CD14-positive monocyte (primary cell): Measurements from ENCODE around the gene MPPED1. TPM values are rescaled to one million over a fixed set of nuclear protein-coding genes. Genes with fewer than 3 reads are reported as not detected.

Experiments used
- DNase-seq, 3 donors: peaks; one replicate each; pipeline ENCODE4 v3.0.0-alpha.2; 2011 to 2022
- H2AFZ ChIP-seq: 2 replicates; pipeline ENCODE4 v1.6.0; 2012; ENCODE audit warnings: mild to moderate bottlenecking, low read depth, low read length, inconsistent platforms; ENCODE audit not compliant: insufficient read depth, poor library complexity, severe bottlenecking
- H3K27ac ChIP-seq, 2 donors: 1 replicate in 1 of 2; 2 replicates in 1 of 2; pipeline ENCODE4 v1.5.1; 2012 to 2013; ENCODE audit warnings: low read length in 2 of 2, control low read depth in 1 of 2, inconsistent platforms in 1 of 2, low read depth in 1 of 2, mild to moderate bottlenecking in 1 of 2
- H3K27me3 ChIP-seq, 2 donors: one replicate each; pipeline versions ENCODE4 v1.6.0 to v1.6.1; 2011 to 2013; ENCODE audit warnings: low read length in 2 of 2; ENCODE audit not compliant: control insufficient read depth in 2 of 2, insufficient read depth in 2 of 2
- H3K36me3 ChIP-seq, 2 donors: replicated peaks in 1 of 2; 1 replicate in 1 of 2; 2 replicates in 1 of 2; pipeline versions ENCODE4 v1.5.1 to v1.6.1; 2012 to 2013; ENCODE audit warnings: low read length in 2 of 2, control low read depth in 1 of 2, inconsistent platforms in 1 of 2, mild to moderate bottlenecking in 1 of 2; ENCODE audit not compliant: insufficient read depth in 2 of 2, control insufficient read depth in 1 of 2
- H3K4me1 ChIP-seq, 2 donors: 1 replicate in 1 of 2; 2 replicates in 1 of 2; pipeline versions ENCODE4 v1.5.1 to v1.6.1; 2012 to 2013; ENCODE audit warnings: low read length in 2 of 2, control low read depth in 1 of 2, inconsistent platforms in 1 of 2, mild to moderate bottlenecking in 1 of 2, moderate library complexity in 1 of 2; ENCODE audit not compliant: insufficient read depth in 2 of 2, control insufficient read depth in 1 of 2
- H3K4me2 ChIP-seq: replicated peaks from 2 replicates; pipeline ENCODE3; 2012; ENCODE audit warnings: low read length, moderate library complexity, mild to moderate bottlenecking; ENCODE audit not compliant: poor library complexity, severe bottlenecking; ENCODE audit errors: extremely low read depth
- H3K4me3 ChIP-seq, 3 experiments: fragments of 200-600 bp in 1 of 3; sonication (generic) in 1 of 3; replicated peaks in 1 of 3; 1 replicate in 2 of 3; 2 replicates in 1 of 3; pipeline ENCODE4 v1.5.1; 2011 to 2013; ENCODE audit warnings: low read length in 3 of 3, mild to moderate bottlenecking in 3 of 3, control low read depth in 2 of 3, low read depth in 2 of 3, inconsistent platforms in 1 of 3, moderate library complexity in 1 of 3
- H3K79me2 ChIP-seq: 2 replicates; pipeline ENCODE4 v1.6.0; 2012; ENCODE audit warnings: mild to moderate bottlenecking, control low read depth, inconsistent platforms, low read length, moderate library complexity; ENCODE audit not compliant: insufficient read depth
- H3K9ac ChIP-seq: 2 replicates; pipeline ENCODE4 v1.6.0; 2017; ENCODE audit warnings: low read length, mild to moderate bottlenecking; ENCODE audit not compliant: insufficient read depth, poor library complexity, severe bottlenecking
- H3K9me3 ChIP-seq, 2 donors: replicated peaks in 1 of 2; 1 replicate in 1 of 2; 2 replicates in 1 of 2; pipeline versions ENCODE4 v1.5.1 to v1.6.1; 2012 to 2013; ENCODE audit warnings: low read length in 2 of 2, control low read depth in 1 of 2; ENCODE audit not compliant: control insufficient read depth in 1 of 2, insufficient read depth in 1 of 2
- H4K20me1 ChIP-seq: 2 replicates; pipeline ENCODE4 v1.6.0; 2012; ENCODE audit warnings: mild to moderate bottlenecking, low read length, control low read depth, moderate library complexity; ENCODE audit not compliant: insufficient read depth
- H3K27ac Mint-ChIP-seq, 7 donors: one replicate each; pipeline ENCODE4 v1.8.0; 2020; ENCODE audit warnings: mild to moderate bottlenecking in 7 of 7, mixed read lengths in 7 of 7, moderate library complexity in 6 of 7, inconsistent platforms in 2 of 7
- H3K27me3 Mint-ChIP-seq, 3 donors: one replicate each; pipeline ENCODE4 v1.8.0; 2021 to 2022; ENCODE audit warnings: low read depth in 3 of 3, mild to moderate bottlenecking in 3 of 3, mixed read lengths in 3 of 3, moderate library complexity in 3 of 3, inconsistent platforms in 1 of 3
- H3K36me3 Mint-ChIP-seq, 2 donors: one replicate each; pipeline ENCODE4 v1.8.0; 2020; ENCODE audit warnings: mixed read lengths in 2 of 2, inconsistent platforms in 1 of 2, mild to moderate bottlenecking in 1 of 2
- H3K4me1 Mint-ChIP-seq: one replicate; pipeline ENCODE4 v1.8.0; 2020; ENCODE audit warnings: mild to moderate bottlenecking, mixed read lengths
- H3K4me3 Mint-ChIP-seq, 2 donors: one replicate each; pipeline ENCODE4 v1.8.0; 2020; ENCODE audit warnings: mild to moderate bottlenecking in 2 of 2, mixed read lengths in 2 of 2, moderate library complexity in 1 of 2
- H3K9me3 Mint-ChIP-seq, 7 donors: one replicate each; pipeline ENCODE4 v1.8.0; 2020 to 2022; ENCODE audit warnings: mixed read lengths in 7 of 7, mild to moderate bottlenecking in 6 of 7, moderate library complexity in 6 of 7, inconsistent platforms in 2 of 7
- CTCF ChIP-seq: fragments of 200-600 bp; IDR thresholded peaks from one replicate; pipeline ENCODE4 v1.8.0; 2022; ENCODE audit warnings: antibody characterized with exemption, mild to moderate bottlenecking
- WGBS: methylation state at CpG from one replicate; pipeline ENCODE4 v1.1.5; 2013; ENCODE audit warnings: missing lambda C conversion rate; ENCODE audit not compliant: insufficient coverage; 5-methylcytosine and 5-hydroxymethylcytosine counted together
- intact Hi-C, 2 donors: fragments of 100-400 bp; cut with micrococcal nuclease; formaldehyde crosslinking; loops; one replicate each; pipeline versions ENCODE4 v1.15.0 to v1.15.1; 2023
- polyA plus RNA-seq, 3 donors: library from polyadenylated mRNA; depleted of rRNA in 1 of 3; unstranded in 2 of 3; stranded (reverse) in 1 of 3; fragments of 300-500 nt in 2 of 3; fragments of >200 nt in 1 of 3; fragmentation: Illumina TruSeq in 2 of 3; gene quantifications; 1 replicate in 2 of 3; 2 replicates in 1 of 3; pipeline ENCODE4 v1.2.3, GENCODE V29; 2012 to 2021

Gene MPPED1
- polyA plus RNA-seq, 3 donors: not detected

GRCh38 chr22:43541462-43542407 is 129.9 kb downstream of the MPPED1 start:
- Mint-ChIP-seq H3K9me3 (no peaks in the 10 kb centered on the region), H3K4me3 (no peak overlapping the region), H3K4me1 (no peaks in the 10 kb centered on the region), H3K27ac (no peak overlapping the region), H3K36me3 (no peaks in the 10 kb centered on the region), H3K27me3 (peaks cover 2 to 9% (median 7%) of the 10 kb centered on the region in 3 donors)
- H3K9me3 ChIP-seq: no peaks in the 10 kb centered on the region
- H3K4me3 ChIP-seq: no peak overlapping the region
- intact Hi-C loops: no loop called here
- H3K36me3 ChIP-seq: no peaks in the 10 kb centered on the region
- TF ChIP-seq CTCF: no peak
- 94% methylated on average over 7 of the region's 18 CpGs for WGBS
- H2AFZ ChIP-seq: no peak overlapping the region
- no peaks in the 10 kb centered on the region for H3K4me1 ChIP-seq
- H3K79me2 ChIP-seq: no peaks in the 10 kb centered on the region
- H3K9ac ChIP-seq: no peak overlapping the region
- no peaks in the 10 kb centered on the region for H4K20me1 ChIP-seq
- H3K27ac ChIP-seq: no peak overlapping the region
- no peaks in the 10 kb centered on the region for H3K27me3 ChIP-seq
- H3K4me2 ChIP-seq: no peak overlapping the region
- DNase-seq: no peak

GRCh38 chr22:43542681-43543521 is 131.1 kb downstream of the MPPED1 start:
- Mint-ChIP-seq H3K4me3 (no peak overlapping the region), H3K36me3 (no peaks in the 10 kb centered on the region), H3K4me1 (no peaks in the 10 kb centered on the region), H3K27me3 (peaks cover 4 to 11% (median 7%) of the 10 kb centered on the region in 3 donors), H3K9me3 (no peaks in the 10 kb centered on the region), H3K27ac (no peak overlapping the region)
- WGBS: 91% methylated on average over 15 of the region's 23 CpGs
- DNase-seq: no peak
- TF ChIP-seq CTCF: no peak
- Histone ChIP-seq H2AFZ (no peak overlapping the region), H3K36me3 (no peaks in the 10 kb centered on the region), H3K79me2 (no peaks in the 10 kb centered on the region), H3K9me3 (no peaks in the 10 kb centered on the region), H3K9ac (no peak overlapping the region), H3K4me2 (no peak overlapping the region), H3K4me3 (no peak overlapping the region), H3K4me1 (no peaks in the 10 kb centered on the region), H4K20me1 (no peaks in the 10 kb centered on the region), H3K27me3 (no peaks in the 10 kb centered on the region), H3K27ac (no peak overlapping the region)
- intact Hi-C loops: no loop called here
